K562 (cell line): Measurements from ENCODE around the gene ATP6V1F. TPM values are rescaled to one million over a fixed set of nuclear protein-coding genes. Genes with fewer than 3 reads are reported as not detected.

Experiments used
- ATAC-seq: fragments of 200-7000 bp; cut with Tn5 transposase; 3 replicates; pipeline ENCODE4 v1.9.1; 2020; ENCODE audit warnings: moderate library complexity
- BruUV-seq: library from RNA; stranded (reverse); fragments of 400-500 nt; replicated peaks from 2 replicates; lab custom pipeline; 2021; lab: Mats Ljungman, UMichigan
- CTCF ChIA-PET: fragments of 300-600 bp; formaldehyde crosslinking; extraction: SDS; loops from one replicate; lab custom pipeline; 2021; ENCODE audit warnings: low intra/inter-chr PET ratio; lab: Yijun Ruan, JAX
- POLR2A ChIA-PET: fragments of 300-600, 350-650 bp; sonication (Branson Sonifier 250); formaldehyde crosslinking; extraction: SDS; loops from one replicate; lab custom pipeline; 2021; ENCODE audit warnings: antibody characterized with exemption, inconsistent platforms; lab: Yijun Ruan, JAX
- DNase-seq, 4 experiments: peaks; one replicate each; pipeline versions ENCODE4 v3.0.0 to v3.0.0-alpha.2; 2011 to 2018; ENCODE audit warnings: low spot score in 3 of 4, mixed read lengths in 3 of 4; ENCODE audit errors: extremely low read depth in 1 of 4
- FAIRE-seq: peaks from 2 replicates; lab custom pipeline; 2011; peaks lifted over from hg19 to GRCh38; lab: Jason Lieb, UNC
- H2AFZ ChIP-seq: 2 replicates; pipeline ENCODE4 v1.6.0; 2011; ENCODE audit warnings: low read depth, low read length, control low read depth, inconsistent platforms
- H3K27ac ChIP-seq: fragments of 200-600 bp; 3 replicates; pipeline ENCODE4 v1.8.0; 2011; ENCODE audit warnings: low read depth, mild to moderate bottlenecking, control low read depth, inconsistent platforms, low read length, moderate library complexity, mixed read lengths; ENCODE audit errors: extremely low read depth
- H3K27me3 ChIP-seq, 2 experiments: fragments of 300-600 bp in 1 of 2; 2 replicates in 1 of 2; 3 replicates in 1 of 2; pipeline versions ENCODE4 v1.6.0 to v1.8.0; 2011; ENCODE audit warnings: inconsistent platforms in 2 of 2, low read length in 2 of 2, mild to moderate bottlenecking in 1 of 2, mixed read lengths in 1 of 2, moderate library complexity in 1 of 2; ENCODE audit not compliant: control insufficient read depth in 2 of 2, insufficient read depth in 2 of 2
- H3K36me3 ChIP-seq: fragments of 300-600 bp; 3 replicates; pipeline ENCODE4 v1.8.0; 2011; ENCODE audit warnings: mild to moderate bottlenecking, low read length, inconsistent platforms; ENCODE audit not compliant: control insufficient read depth, insufficient read depth
- H3K4me1 ChIP-seq, 2 experiments: fragments of 200-600 bp in 1 of 2; replicated peaks in 1 of 2; 2 replicates in 1 of 2; 3 replicates in 1 of 2; pipeline versions ENCODE4 v1.5.1 to v1.8.0; 2011; ENCODE audit warnings: inconsistent platforms in 2 of 2, low read length in 2 of 2, mild to moderate bottlenecking in 1 of 2, mixed read lengths in 1 of 2, moderate library complexity in 1 of 2; ENCODE audit not compliant: control insufficient read depth in 2 of 2, insufficient read depth in 2 of 2
- H3K4me2 ChIP-seq: 2 replicates; pipeline ENCODE4 v1.6.1; 2011; ENCODE audit warnings: low read length, control low read depth, inconsistent platforms, mixed read lengths; ENCODE audit not compliant: insufficient read depth
- H3K4me3 ChIP-seq: fragments of 200-600 bp; sonication (generic), shearing (Covaris generic); 2 replicates; pipeline ENCODE4 v1.5.1; 2016; ENCODE audit warnings: control low read depth, inconsistent platforms
- H3K79me2 ChIP-seq: fragments of 200-600 bp; 3 replicates; pipeline ENCODE4 v1.8.0; 2011; ENCODE audit warnings: low read length, inconsistent platforms; ENCODE audit not compliant: control insufficient read depth, insufficient read depth
- H3K9ac ChIP-seq, 2 experiments: 2 replicates each; pipeline versions ENCODE4 v1.6.0 to v1.6.1; 2011; ENCODE audit warnings: low read depth in 2 of 2, low read length in 2 of 2, control low read depth in 1 of 2, inconsistent platforms in 1 of 2, mild to moderate bottlenecking in 1 of 2, mixed read lengths in 1 of 2; ENCODE audit not compliant: insufficient read depth in 1 of 2
- H3K9me1 ChIP-seq: one replicate; pipeline ENCODE4 v1.6.0; 2011; ENCODE audit warnings: inconsistent platforms, mild to moderate bottlenecking, low read length, moderate library complexity; ENCODE audit not compliant: control insufficient read depth, insufficient read depth
- H3K9me3 ChIP-seq: replicated peaks from 2 replicates; pipeline ENCODE4 v1.5.1; 2011; ENCODE audit warnings: low read depth, low read length, inconsistent platforms; ENCODE audit not compliant: control insufficient read depth, insufficient read depth
- H4K20me1 ChIP-seq: replicated peaks from 2 replicates; pipeline ENCODE4 v1.6.1; 2011; ENCODE audit warnings: low read length, inconsistent platforms, mixed read lengths; ENCODE audit not compliant: control insufficient read depth, insufficient read depth
- FOXJ2 ChIP-seq: fragments of 200-800 bp; sonication (Bioruptor generic); IDR thresholded peaks from 2 replicates; pipeline ENCODE4 v1.6.1; 2016; ENCODE audit warnings: missing genetic modification characterization, missing compliant biosample characterization
- FOXM1 ChIP-seq, 2 experiments: fragments of 450-650 bp in 1 of 2; sonication (generic) in 1 of 2; formaldehyde crosslinking in 1 of 2; IDR thresholded peaks; 2 replicates each; pipeline versions ENCODE4 v1.6.1 to v1.9.0; 2017 to 2022; ENCODE audit warnings: low read depth in 2 of 2, mild to moderate bottlenecking in 2 of 2, missing genetic modification reagents in 1 of 2, moderate library complexity in 1 of 2
- KDM5B ChIP-seq: fragments of 200-600 bp; sonication (generic); IDR thresholded peaks from 2 replicates; pipeline ENCODE4 v1.6.1; 2012; ENCODE audit warnings: low read depth, mild to moderate bottlenecking, moderate library complexity, low read length, control low read depth, inconsistent platforms; ENCODE audit not compliant: insufficient replicate concordance
- SAP30 ChIP-seq: fragments of 200-600 bp; sonication (generic); IDR thresholded peaks from 2 replicates; pipeline ENCODE4 v1.6.1; 2012; ENCODE audit warnings: borderline replicate concordance, low read depth, mild to moderate bottlenecking, moderate library complexity, low read length, control low read depth, inconsistent platforms; ENCODE audit not compliant: insufficient read depth, poor library complexity, severe bottlenecking
- WGBS: fragments of 100-300 bp; shearing (Covaris generic); methylation state at CpG from one replicate; pipeline ENCODE4 v1.1.6; 2016; ENCODE audit warnings: low coverage, mixed read lengths; ENCODE audit not compliant: insufficient coverage; ENCODE audit errors: missing lambda C conversion rate; 5-methylcytosine and 5-hydroxymethylcytosine counted together
- in situ Hi-C: fragments of 300-500 bp; cut with MboI; formaldehyde crosslinking; loops from 4 replicates; pipeline ENCODE4 v1.15.0; 2018; ENCODE audit warnings: inconsistent platforms, mixed read lengths
- intact Hi-C: fragments of 100-400 bp; cut with micrococcal nuclease; formaldehyde crosslinking; loops from 2 replicates; pipeline ENCODE4 v1.14.2; 2022
- polyA plus RNA-seq, 8 experiments: library from polyadenylated mRNA; depleted of rRNA in 4 of 8; stranded (reverse) in 5 of 8; unstranded in 3 of 8; fragments of >200 nt; fragmentation: Nextera tagmentation in 2 of 8; fragmentation: Illumina TruSeq in 1 of 8; extraction: Ambion mirVana in 2 of 8; extraction: Trizol in 1 of 8; gene quantifications; 2 replicates each; pipeline versions ENCODE4 v1.2.1 to v1.2.3, GENCODE V29; 2011 to 2014; ENCODE audit warnings: inconsistent platforms in 1 of 8, missing spikeins in 1 of 8
- total RNA-seq, 7 experiments: library from RNA; depleted of rRNA in 6 of 7; stranded (reverse); fragments of >200 nt in 6 of 7; fragmentation: Illumina TruSeq in 2 of 7; extraction: Trizol in 2 of 7; gene quantifications; 2 replicates each; pipeline versions ENCODE4 v1.2.1 to v1.2.3, GENCODE V29; 2011 to 2021; ENCODE audit warnings: low replicate concordance in 1 of 7

The ATP6V1F gene
- total and polyA plus RNA-seq, 9 of the 15 experiments (the other 6 are each of a cell fraction or from before 2014, with no cell fraction given), result 206 to 1,123 (median 542) TPM

DNA sequence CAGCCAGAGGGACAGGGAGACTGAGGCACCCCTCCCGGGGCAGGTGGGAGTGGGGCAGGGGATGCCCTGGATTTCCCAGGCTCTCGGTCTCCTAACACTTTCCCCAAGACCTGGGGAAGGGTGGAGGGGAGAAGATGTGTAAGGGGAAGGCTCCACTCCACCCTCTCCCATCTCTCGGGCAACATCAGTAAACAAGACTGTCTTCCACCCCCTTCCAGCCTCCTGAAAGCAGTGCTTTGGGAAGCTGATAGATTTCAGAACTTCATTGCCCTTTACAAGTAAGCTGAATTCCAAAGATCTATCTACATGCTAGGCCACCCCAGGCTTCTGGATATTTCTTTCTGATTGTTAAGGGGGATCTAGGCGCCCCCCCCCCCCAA, 28.7 kb upstream of the ATP6V1F start:
- Histone ChIP-seq H3K4me1 (peaks cover 24 to 73% of the 10 kb centered on the region in 2 experiments), H3K79me2 (peaks cover 50% of the 10 kb centered on the region), H3K4me2 (no peak overlapping the region), H3K27me3 (no peaks in the 10 kb centered on the region), H3K9me3 (no peaks in the 10 kb centered on the region), H4K20me1 (0 out of 2 replicates have a peak, but pooled peaks cover 4% of the 10 kb centered on the region), H3K27ac (no peak overlapping the region), H2AFZ (no peak overlapping the region), H3K4me3 (no peak overlapping the region), H3K36me3 (peaks cover 61% of the 10 kb centered on the region; the same call in 2 of the 3 replicates), H3K9ac (peak overlapping the region in 1 of 2 experiments; percentile 95; a peak in 2 of 4 replicates), H3K9me1 (no peaks in the 10 kb centered on the region)
- TF ChIP-seq SAP30 (no peak), FOXM1 (IDR thresholded peaks at IDR 0.05; ENCODE audit: low read depth) (no peak), FOXM1 (CRISPR knock-in tag; IDR thresholded peaks at IDR 0.05; ENCODE audit: low read depth) (no peak), KDM5B (peak; percentile 1), FOXJ2 (tag) (peak; percentile 84)
- CTCF ChIA-PET, result no interaction called here
- intact Hi-C loops, result loop anchor here (2.0 kb wide), 2 partner anchors 41 to 51 kb away; no protein-coding TSS in a partner anchor
- ATAC-seq, result no peak
- POLR2A ChIA-PET, result interaction anchor here (0.8 to 4.3 kb wide), 9 partner anchors 8 to 102 kb away, joined by 3 to 39 read pairs (median 5); partner anchors contain the start of gene CALU
- WGBS, result 57% methylated on average over 3 of the region's 4 CpGs
- no TSS peak for BruUV-seq
- no peak for FAIRE-seq
- in situ Hi-C loops, result no loop called here
- DNase-seq, result no peak
